NCI-H128 (cell line): ENCODE results near the gene KPNA5.
"Not testable (repeated sequence)": the region's sequence is repeated elsewhere in the genome, so short reads cannot be mapped to it uniquely, and the experiment has no call there.

Experiments
- DNase-seq: peaks from one replicate; lab custom pipeline; 2025; ENCODE audit not compliant: unreplicated experiment; lab: John Stamatoyannopoulos, UW

Gene KPNA5

DNA sequence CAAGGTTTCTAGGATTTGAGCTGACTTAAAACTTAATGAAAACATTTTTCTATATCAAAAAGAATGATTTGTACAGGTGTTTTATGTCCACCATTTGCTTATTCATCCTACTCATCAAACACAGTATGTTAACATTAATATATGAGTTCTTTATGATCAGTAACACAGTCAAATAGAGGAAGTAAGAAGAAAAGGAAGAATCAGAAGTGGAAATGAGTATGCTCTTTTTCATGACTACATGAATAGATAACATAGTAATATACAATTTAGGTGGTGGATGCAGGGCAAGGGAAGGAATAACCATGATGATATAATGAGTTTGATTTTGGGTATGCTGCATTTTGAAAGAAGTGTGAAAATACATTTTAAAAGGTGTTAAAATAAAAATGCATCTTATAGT is 16.5 kb downstream of the KPNA5 start:
- DNase-seq, result no peak

DNA sequence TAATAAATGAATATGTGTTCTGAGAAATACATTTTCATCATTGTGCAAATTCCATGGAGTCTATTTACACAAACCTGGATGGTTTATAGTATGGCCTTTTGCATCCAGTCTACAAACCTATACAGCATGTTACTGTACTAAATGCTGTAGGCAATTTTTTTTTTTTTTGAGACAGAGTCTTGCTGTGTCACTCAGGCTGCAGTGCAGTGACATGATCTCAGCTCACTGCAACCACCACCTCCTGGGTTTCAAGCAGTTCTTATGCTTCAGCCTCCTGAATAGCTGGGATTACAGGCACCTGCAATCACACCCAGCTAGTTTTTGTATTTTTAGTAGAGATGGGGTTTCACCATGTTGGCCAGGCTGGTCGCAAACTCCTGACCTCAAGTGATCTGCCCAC is 22.9 kb downstream of the KPNA5 start:
- not testable (repeated sequence) for DNase-seq

DNA sequence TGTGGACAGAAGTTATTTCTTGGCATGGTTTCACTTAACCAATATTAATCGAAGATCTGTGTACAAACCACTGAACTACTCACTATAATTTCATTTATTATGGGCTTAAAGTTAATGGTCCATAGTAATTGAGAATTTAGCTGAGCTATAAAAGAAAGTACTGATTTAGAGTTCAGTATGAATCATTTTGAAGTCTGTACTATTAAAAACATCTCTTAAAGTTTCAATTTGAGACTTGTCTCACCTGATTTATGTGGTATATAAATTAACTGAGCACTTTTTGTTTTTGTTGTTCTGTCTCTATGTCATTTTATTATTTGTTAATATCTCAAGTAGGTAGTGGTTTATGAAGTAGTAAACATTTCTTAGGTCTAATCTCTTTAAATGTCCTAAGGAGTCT is 24.9 kb downstream of the KPNA5 start:
- DNase-seq, result no peak

GRCh38 chr6:116714296-116714695 is 33.3 kb downstream of the KPNA5 start:
- no peak for DNase-seq

DNA sequence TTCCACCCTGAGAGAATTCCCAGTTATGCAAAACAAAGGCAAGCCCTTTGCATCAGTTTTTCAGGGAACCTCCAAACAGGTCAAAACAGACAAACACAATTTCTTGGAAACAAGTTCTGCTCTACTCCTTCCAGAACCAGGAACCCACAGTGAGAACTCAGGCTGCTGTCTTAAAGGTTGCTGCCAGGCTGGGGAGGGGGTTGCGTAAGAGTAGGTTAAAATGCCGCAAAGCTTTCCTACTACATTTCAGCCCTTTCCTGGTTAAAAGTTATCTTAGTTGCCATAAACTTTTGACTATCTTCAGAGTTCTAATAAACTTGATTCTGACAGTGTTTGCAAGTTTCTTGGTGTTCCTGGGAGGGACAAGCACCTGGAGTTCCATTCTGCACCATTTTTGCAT is 33.8 kb downstream of the KPNA5 start:
- DNase-seq, result no peak

GRCh38 chr6:116726947-116727346 is 45.9 kb downstream of the KPNA5 start:
- no peak for DNase-seq

DNA sequence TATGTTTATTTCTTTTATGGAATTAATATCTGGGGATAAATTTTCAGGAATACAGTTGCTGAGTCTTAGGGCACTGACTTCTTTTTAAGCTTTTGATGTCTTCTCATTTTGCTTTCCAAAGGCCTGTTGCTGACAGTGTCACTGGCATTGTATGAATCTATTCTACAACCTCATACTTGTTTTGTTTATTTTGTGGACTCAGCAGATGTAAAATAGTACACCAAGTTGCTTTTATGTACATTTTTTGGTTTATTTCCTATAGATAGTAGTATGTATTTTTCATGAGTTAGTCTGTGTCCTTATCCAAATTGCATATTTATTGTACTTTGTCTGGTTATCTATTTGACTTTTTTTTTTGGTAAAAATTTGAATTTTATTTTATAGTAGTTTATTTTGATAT is 49.5 kb downstream of the KPNA5 start:
- DNase-seq, result no peak

DNA sequence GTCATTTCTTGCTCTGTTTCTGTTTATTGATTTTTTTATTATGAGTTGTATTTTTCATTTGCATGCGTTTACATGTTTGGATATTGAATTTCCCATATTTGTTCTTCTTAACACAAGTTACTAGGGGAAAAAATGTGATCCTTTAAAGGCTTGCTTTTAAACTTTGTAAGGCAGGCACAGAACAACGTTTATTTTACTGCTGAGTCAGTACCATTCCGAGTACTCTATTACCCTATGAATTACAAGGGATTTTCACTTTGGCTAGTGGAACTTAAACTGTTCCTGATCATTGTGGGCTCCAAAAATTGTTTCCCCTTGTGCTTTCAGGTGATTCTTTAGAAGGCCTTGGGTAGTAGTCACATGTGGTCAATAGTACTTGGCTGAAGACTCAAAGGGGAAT is 56.0 kb downstream of the KPNA5 start:
- DNase-seq, result no peak

DNA sequence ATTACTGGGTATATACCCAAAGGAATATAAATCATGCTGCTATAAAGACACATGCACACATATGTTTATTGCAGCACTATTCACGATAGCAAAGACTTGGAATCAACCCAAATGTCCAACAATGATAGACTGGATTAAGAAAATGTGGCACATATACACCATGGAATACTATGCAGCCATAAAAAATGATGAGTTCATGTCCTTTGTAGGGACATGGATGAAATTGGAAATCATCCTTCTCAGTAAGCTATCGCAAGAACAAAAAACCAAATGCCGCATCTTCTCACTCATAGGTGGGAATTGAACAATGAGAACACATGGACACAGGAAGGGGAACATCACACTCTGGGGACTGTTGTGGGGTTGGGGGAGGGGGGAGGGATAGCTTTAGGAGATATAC is 59.5 kb downstream of the KPNA5 start:
- not testable (repeated sequence) for DNase-seq

DNA sequence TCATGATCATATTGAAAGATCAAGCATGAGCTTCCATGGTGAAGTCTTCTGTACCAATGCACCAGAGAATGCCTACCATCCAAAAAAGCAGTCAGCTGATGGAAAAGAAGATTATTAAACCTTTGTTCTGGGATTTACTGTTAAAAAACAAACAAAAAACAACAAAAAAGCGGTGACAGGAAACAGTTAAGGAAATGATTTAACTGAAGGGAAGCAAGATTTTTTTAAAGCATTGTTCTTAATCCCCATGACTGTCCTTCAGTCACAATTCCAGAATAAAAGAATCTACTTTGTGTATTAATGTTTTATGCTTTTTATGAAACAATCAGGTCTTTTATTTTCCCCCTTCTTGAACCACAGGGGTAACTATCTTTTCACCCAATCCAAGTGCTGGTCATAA is 60.6 kb downstream of the KPNA5 start:
- DNase-seq, result no peak

- DNase-seq, result no peak
Measured at GRCh38 chr6:116745176-116745575, 64.2 kb downstream of the KPNA5 start.

DNA sequence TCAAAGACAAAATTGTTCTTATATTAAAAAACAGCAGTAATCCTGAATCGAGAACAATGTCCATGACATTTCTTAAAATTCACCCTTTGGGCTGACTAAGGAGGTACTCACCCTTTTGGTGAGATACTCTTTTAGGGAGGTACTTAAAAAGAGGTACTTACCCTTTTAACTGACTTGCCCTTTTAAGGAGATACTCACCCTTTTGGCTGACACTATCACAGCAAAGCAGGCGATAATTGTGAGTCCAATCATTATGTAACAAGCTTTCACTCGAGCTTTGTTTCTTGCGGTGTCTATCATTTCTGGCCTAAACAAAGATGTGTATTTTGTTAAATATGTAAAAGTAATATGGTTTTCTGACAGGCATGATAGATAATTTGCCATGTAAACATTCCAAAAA is 80.8 kb downstream of the KPNA5 start:
- DNase-seq, result no peak

- no peak for DNase-seq
Measured at GRCh38 chr6:116762235-116762634, 81.2 kb downstream of the KPNA5 start.

DNA sequence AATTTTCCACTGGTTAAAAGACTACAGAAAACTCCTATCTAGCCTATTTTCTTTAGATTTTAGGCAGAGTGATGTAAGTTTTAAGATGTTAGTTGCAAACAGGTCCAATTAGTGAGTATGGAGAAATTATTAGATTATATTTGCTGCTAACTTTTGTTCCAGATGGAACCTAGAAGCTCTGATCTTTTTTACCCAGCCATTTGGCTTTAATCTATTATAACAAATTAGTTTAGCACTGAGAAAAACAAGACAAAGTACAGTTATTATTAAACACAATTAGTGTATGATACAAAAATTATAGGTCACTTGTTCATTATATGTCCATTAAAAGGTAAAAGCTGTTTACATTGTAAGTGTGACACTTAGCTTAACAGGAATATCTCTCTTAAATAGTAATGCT is 82.0 kb downstream of the KPNA5 start:
- DNase-seq, result no peak

DNA sequence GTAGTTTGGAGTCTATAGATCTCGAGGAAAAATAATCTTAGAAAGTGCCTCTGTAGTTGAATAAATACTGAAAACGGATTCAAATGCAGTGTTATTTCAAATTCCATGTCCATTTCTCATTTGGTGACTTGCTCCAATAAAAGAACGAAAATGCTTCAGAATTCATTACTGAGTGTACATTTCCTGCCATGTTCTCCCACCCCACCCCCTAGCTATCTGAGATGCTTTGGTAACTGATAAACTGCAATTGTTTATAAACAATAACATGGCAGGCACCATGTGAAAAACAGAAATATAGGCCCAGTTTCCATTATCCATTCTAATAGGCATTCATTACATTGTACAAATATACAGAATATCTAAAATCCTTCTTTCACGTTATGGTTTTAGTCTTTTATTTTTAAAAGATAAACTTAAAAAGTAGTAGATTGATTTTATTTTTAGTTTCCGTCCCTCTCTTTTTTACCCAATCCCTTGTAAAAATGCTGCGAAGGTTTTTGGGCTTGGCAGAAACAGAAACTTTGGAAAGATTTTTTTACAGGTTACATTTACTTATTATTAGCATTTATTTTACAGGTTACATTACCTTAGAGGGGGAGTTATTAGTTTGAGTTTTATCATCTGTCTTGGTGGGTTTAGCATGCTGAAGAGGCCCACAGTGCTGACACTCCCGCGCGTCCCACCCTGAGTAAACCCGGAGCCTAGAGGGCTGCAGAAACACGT is 83.1 kb downstream of the KPNA5 start:
- no peak for DNase-seq

DNA sequence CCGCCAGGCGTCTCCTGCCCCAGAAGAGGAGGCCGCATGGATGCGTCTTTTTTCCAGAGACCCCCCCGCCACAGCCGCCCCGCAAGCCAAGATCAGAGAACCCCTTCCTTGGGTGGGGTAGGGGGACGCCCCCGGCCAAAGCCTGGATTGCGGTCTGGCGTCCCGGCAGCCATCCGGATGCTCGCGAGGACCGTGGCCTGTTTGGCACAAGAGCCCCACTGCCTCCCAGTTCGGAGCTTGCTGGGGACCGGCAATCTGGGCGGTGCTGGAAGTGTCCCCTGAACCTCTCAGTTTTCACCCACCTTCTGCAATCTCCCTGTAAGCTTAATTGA is 83.6 kb downstream of the KPNA5 start:
- no peak for DNase-seq

DNA sequence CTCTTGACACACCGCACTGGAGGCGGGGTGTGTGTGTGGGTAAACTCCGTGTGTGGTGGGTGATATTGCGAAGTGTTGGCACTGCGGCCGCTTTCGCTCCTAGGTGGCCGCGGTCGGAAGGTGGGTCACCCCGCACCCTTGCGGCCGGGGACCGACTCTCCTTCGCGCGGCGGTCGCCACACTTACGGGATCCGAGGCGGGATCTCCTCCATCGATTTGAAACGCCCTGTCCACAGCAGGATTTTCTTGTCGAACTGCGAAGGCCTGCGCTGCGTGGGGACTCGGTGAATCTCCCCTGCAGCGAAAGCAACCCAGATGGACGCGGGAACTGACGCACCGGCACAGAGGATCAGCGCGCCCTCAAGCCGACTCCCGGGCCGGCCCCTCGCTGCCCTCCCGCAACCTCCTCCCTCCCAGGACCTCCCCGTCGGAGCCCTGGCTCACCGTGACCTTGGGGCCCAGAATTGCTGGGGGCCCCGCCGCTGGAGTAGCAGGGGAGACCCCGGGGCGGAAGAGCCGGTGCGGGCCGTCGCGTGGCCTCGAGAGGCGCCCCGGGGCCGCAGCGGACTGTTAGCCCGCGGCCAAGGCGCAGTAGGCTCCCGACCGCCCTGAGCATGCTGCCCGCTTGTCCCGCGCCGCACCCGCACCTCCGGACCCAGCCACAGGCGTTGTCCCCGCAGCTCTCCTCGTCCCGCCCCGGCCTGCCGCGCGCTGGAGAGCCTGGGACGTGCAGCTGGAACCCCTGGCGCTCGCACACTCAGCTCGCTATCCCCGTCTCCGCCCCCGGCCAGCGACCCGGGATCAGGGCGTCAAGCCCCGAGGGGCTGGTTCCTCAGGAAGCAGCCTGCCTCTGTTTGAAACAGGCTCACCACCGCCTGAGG is 84.2 kb downstream of the KPNA5 start, which contains the start of gene FAM162B:
Gene FAM162B (minus strand): TSS at position 759 of the 881 bp plus-strand sequence. CDS start 143 bp downstream, at position 616.
- no peak for DNase-seq

DNA sequence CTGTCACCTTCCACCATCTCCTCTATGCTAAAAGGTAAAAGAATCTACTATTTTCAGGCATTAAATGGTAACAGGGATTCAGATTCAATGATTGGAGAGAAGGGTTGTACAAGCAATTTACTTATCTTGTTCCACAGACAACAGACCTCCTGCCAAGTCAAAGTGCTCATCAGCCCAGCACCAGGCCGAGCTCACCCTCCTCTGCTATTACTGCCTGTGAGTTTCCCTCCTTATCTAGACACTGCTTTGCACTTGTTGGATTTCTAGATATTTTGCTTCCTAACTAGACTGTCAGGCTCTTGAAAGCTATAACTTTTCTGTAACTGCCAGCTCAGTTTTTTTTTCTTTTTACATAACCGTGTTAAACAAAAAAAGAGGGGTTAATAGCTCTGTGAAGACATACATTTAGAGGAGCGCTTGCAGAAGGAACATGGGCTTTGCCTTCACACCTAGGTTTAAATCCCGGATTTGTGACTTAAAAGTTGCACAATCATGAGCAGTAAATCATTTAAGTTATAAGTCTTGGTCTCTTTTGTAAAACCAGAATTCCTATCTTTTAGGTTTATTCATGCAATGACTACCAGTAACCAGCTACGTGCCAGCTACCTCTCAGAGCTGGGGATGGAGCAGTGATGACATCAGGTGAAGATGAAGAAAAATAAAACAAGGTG is 85.6 kb downstream of the KPNA5 start:
- no peak for DNase-seq

GRCh38 chr6:116767715-116768114 is 86.7 kb downstream of the KPNA5 start:
- DNase-seq, result no peak

- no peak for DNase-seq
Measured at GRCh38 chr6:116772450-116772849, 91.4 kb downstream of the KPNA5 start.

- no peak for DNase-seq
Measured at GRCh38 chr6:116773886-116774285, 92.9 kb downstream of the KPNA5 start.
